HG02852 (cell line): ENCODE results near the gene EOGT.

Experiments used
- ATAC-seq: cut with Tn5 transposase; IDR thresholded peaks from one replicate; pipeline ENCODE4 v1.9.1; 2021; ENCODE audit warnings: mild to moderate bottlenecking, moderate library complexity; ENCODE audit not compliant: unreplicated experiment

The EOGT gene

DNA sequence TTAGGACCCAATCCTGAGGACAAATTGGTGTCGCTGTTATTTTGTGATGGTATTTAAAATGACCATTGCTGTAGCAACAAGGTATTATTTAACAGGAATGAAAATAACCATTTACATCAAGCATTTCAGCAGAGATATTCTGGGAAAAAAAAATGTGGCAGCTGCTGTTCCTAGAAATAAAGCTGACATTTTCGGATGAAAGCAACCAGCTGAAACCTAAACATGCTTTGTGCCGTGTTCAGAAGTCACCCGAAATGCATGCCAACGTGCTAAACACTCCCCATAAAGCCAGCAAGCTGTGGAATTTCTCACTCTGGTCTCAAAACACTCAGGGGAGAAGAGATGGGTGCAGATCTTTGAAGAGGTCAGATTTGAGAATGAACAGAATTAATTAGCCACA is 49.6 kb downstream of the EOGT start:
- no peak for ATAC-seq

DNA sequence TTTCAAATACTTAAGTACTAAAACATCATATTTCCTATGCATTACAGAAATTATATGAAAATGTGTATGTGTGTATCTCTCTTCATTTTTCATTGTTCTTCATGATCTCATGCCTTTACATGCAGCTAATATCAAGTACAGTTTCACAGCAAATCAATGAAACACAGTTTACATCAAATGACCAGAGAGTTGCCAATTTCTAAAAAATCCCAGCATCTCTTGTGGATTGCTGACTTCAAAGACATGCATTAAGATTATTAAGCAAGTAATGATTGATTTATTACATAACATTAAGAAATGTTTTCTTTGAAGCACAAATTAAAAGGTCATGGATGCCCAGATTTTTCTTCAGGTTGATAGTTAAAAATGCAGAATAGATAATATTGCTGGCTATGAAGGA is 50.1 kb downstream of the EOGT start:
- no peak for ATAC-seq

DNA sequence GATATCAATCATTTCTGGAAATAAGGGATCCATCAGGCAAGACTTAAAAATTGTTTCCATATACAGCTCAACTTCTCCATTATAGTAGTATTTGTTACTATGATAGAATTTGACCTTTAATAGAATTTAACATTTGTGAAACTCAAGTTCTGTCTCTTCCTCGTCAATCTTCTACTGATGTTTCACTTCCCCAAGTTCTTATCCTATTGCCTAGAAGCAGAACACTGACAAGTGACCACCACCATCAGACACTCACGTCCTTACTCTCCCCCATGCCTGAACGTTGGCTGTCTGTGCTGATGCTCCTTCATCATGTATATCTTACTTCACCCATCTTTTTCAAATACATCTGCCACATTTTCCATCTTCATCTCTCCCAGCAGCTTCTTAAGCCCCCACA is 54.6 kb downstream of the EOGT start:
- ATAC-seq, result no peak

DNA sequence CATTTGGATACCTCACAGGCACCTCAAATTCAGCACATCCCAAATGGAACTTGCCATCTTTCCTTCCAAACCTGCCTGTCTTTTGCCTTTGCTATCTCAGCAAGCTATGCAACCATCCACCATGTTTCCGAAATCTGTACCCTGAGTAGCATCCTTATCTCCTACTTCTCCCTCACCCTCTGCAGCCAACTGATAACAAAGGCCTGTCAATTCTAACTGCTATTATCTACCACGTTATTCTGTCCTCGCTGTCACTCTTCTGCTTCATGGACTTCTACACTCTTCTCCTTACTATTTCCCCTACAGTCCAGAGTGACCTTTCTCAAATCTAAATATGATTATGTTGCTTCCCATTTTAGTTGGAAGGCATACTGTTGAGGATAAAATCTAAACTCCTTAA is 55.6 kb downstream of the EOGT start:
- ATAC-seq, result no peak

- no peak for ATAC-seq
Measured at GRCh38 chr3:68953816-68954444, 59.6 kb downstream of the EOGT start.

GRCh38 chr3:68945225-68945624 is 68.3 kb downstream of the EOGT start:
- ATAC-seq, result no peak

GRCh38 chr3:68943753-68944500 is 69.6 kb downstream of the EOGT start:
- no peak for ATAC-seq

DNA sequence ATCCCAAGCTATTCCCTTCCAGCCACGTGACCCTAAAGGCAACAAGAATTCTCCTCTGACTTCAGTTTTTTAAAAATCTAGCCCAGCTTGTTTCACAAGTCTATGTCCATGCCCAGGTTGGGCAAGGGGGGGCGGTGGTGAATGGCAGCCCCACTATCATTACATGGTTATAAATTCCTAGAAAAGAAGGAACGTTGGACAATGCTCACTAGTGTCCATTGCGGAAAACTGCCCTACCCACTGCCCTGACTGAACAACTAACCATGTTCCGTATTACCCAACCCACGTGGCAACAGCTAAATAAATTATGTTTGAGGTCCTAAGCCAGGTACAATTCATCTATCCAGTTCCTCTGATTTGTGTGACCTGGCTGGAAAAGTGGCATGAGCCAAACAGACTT is 72.4 kb downstream of the EOGT start:
- ATAC-seq, result no peak

GRCh38 chr3:68936856-68937255 is 76.6 kb downstream of the EOGT start:
- ATAC-seq, result no peak

DNA sequence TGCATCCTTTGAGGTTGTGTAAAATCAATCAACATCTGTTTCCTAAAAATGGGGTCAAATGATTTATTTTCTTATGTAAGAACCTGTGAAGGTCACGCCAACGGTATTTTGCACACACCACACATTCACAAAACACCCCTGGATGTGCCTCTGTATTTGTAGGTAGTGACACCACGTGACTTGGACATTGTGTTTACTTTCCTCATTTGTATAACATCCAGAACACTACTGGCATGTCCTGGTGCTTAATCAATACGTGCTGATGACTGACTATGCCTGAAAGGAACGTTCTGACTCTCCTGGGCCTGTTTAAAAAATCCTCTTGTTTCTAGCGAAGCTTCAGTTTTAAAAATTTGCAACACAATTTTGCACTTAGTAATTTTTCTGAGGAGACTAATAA is 77.7 kb downstream of the EOGT start:
- ATAC-seq, result no peak

GRCh38 chr3:68931406-68932149 is 81.9 kb downstream of the EOGT start:
- no peak for ATAC-seq
